Heart right ventricle (tissue), 16 donors: Measurements from ENCODE around the gene PDE4D. TPM values are rescaled to one million over a fixed set of nuclear protein-coding genes. Genes with fewer than 3 reads are reported as not detected.
A peak's percentile ranks its signal among the peaks of the same experiment; 100 is the strongest.

Experiments
- ATAC-seq, 8 donors: fragments of 200-7000 bp; cut with Tn5 transposase; one replicate each; pipeline ENCODE4 v1.9.1; 2020; ENCODE audit warnings: mild to moderate bottlenecking in 8 of 8, moderate library complexity in 8 of 8, moderate number of reproducible peaks in 1 of 8
- DNase-seq, 2 donors: peaks; one replicate each; pipeline ENCODE4 v3.0.0-alpha.2; 2020
- H3K27ac ChIP-seq, 10 donors: fragments of 200-600 bp; sonication (generic) in 2 of 10; one replicate each; pipeline versions ENCODE4 v1.5.0 to v1.8.0; 2020 to 2022; ENCODE audit warnings: mild to moderate bottlenecking in 3 of 10
- H3K27me3 ChIP-seq, 7 donors: fragments of 200-600 bp; one replicate each; pipeline ENCODE4 v1.8.0; 2021 to 2022; ENCODE audit warnings: mild to moderate bottlenecking in 2 of 7
- H3K36me3 ChIP-seq, 9 donors: fragments of 200-600 bp; sonication (generic) in 1 of 9; one replicate each; pipeline versions ENCODE4 v1.5.0 to v1.8.0; 2020 to 2022; ENCODE audit warnings: mild to moderate bottlenecking in 2 of 9
- H3K4me1 ChIP-seq, 9 donors: fragments of 200-600 bp; sonication (generic) in 1 of 9; one replicate each; pipeline versions ENCODE4 v1.5.0 to v1.8.0; 2020 to 2022; ENCODE audit warnings: mild to moderate bottlenecking in 4 of 9
- H3K4me3 ChIP-seq, 10 donors: fragments of 200-600 bp; sonication (generic) in 2 of 10; one replicate each; pipeline versions ENCODE4 v1.5.0 to v1.8.0; 2020 to 2022; ENCODE audit warnings: mild to moderate bottlenecking in 7 of 10, moderate library complexity in 2 of 10
- H3K9me3 ChIP-seq, 11 donors: fragments of 200-600 bp in 10 of 11; sonication (generic) in 2 of 11; one replicate each; pipeline versions ENCODE4 v1.5.0 to v1.8.0; 2013 to 2022; ENCODE audit warnings: mild to moderate bottlenecking in 2 of 11, control low read depth in 1 of 11, moderate library complexity in 1 of 11
- CTCF ChIP-seq, 9 donors: fragments of 200-600 bp; sonication (generic) in 2 of 9; IDR thresholded peaks; one replicate each; pipeline versions ENCODE4 v1.5.0 to v1.8.0; 2021 to 2022; ENCODE audit warnings: antibody characterized with exemption in 9 of 9, mild to moderate bottlenecking in 5 of 9, moderate library complexity in 1 of 9
- WGBS, 2 donors: extraction: QIAGEN DNeasy Blood & Tissue Kit; methylation state at CpG; one replicate each; pipeline ENCODE4 v1.1.7; 2013; ENCODE audit warnings: inconsistent platforms in 1 of 2; 5-methylcytosine and 5-hydroxymethylcytosine counted together
- intact Hi-C, 10 donors: fragments of 100-400 bp; cut with DNase I; formaldehyde crosslinking; loops; one replicate each; pipeline versions ENCODE4 v1.11.1 to v1.14.2; 2022
- polyA plus RNA-seq, 2 donors: library from polyadenylated mRNA; stranded (reverse); fragments of 200-250 nt; gene quantifications; one replicate each; pipeline ENCODE4 v1.2.3, GENCODE V29; 2013
- total RNA-seq, 10 donors: library from RNA; stranded (reverse); fragmentation: NEBNext Ultra II Directional in 3 of 10; extraction: Animal tissue kit (Norgen Biotek cat#: 25700) in 3 of 10; gene quantifications; one replicate each; pipeline versions ENCODE4 v1.2.1 to v1.2.4, GENCODE V29; 2021 to 2023
- donor health status: Arrhythmogenic right ventricular cardiomyopathy.
- donor health status: ischemic (EF 13 %, LVEDD 7.1; RV severe dilation, severe dysfunction).
- donor health status: healthy with polysubstance abuse.
- donor health status: DM: no; HTN: yes; CAD: no.
- donor health status: DM: no; HTN: no; CAD: no.
- donor health status: ischemic (EF 25% LVEDD 6.9; RV normal size, moderate dysfunction).
- donor health status: ischemic (EF 25% LVEDD 5.7; RV mildly dilated, moderate dysfunction).
- donor health status: healthy.
- donor health status: DM: yes; HTN: yes; CAD: no.
- donor health status: Ischemic cardiomyopathy.
- donor health status: ischemic (EF 35%, LVEDD 5.7; RV mildly dilated, moderate dysfunction).
- donor health status: nonischemic (EF 11% LVEDD 7.7; RV severe dilation, severe dysfunction).
- donor health status: DM: yes; HTN: yes; CAD: no.
- donor health status: PGD.
- donor health status: ischemic (EF 29% LVEDD 5.4; RV normal size, mild dysfunction).
- donor health status: nonischemic (EF 23%, LVEDD 6.1; RV moderate dilation, normal function).

The PDE4D gene
- total and polyA plus RNA-seq, 12 donors = 5.8 to 83.2 (median 39.5) TPM

DNA sequence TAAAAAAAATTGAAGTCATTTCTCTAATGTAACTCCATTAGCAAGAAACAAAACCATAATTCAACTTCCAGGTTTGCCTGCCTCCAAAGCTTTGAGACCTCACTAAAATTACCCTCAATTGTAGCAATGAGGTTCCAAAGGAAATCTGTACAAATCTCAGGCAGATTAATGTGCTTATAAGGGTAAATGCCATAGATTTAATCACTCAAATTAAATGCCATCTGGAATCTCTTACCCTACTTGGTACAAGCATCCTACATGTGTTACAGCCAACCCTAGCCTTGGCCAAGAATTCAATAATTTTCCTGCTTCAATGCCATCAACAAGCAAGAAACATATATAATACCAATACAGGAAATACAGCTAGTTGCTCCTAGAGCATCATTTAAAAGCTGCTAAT, 857.8 kb downstream of the PDE4D start:
- peaks cover 3 to 70% (median 44%) of the 10 kb centered on the region in 9 donors for H3K4me1 ChIP-seq

DNA sequence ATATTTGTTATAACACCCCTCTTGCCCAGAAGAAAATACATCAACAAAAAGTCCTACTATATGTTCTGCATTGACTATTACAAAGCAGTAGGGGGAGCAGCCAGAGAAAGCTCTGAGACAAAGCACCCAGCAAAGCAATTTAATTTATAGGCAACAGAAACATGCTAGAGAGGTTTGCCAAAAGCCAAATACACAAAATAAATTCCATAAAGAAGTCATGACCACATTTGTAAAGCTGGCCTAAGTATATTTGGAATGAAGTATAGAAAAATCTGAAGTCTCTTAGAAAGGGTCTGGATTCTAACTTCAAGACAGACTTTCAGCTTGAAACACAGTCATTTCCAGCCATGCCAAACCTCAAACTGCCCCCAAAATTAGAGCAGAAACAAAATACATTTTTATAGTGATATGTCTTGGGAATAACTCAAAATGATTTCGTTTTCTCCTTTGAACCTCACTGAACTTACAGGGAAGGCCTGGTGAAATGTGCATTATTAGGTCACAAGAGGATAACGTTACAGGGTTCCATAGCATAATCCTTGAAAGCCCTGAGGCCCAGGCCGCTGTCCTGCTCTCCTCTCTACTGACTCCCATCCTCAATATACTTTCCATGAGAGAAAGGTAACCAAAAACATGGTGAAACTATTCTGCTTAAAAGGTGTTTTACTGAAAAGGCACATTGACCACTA, 858.9 kb downstream of the PDE4D start:
- Histone ChIP-seq H3K4me3 (peak overlapping the region in 1 of 10 donors; percentile 86), H3K27me3 (no peaks in the 10 kb centered on the region), H3K4me1 (peaks cover 0 to 60% (median 35%) of the 10 kb centered on the region in 9 donors), H3K27ac (peak overlapping the region in 4 of 10 donors; percentile 11 to 95 (median 23)), H3K9me3 (peaks cover 0 to 5% (median 0%) of the 10 kb centered on the region in 11 donors), H3K36me3 (peaks cover 0 to 4% (median 0%) of the 10 kb centered on the region in 9 donors)
- 53 to 71% methylated on average over 3 of the region's 3 CpGs for WGBS, 2 donors
- ATAC-seq (no peak), DNase-seq (no peak)
- intact Hi-C loops = loop anchor here in 9 of 10 donors (2.0 to 10.0 kb wide), 7 partner anchors 93 to 320 kb away; no protein-coding TSS in a partner anchor
- TF ChIP-seq CTCF (IDR thresholded peaks at IDR 0.05) = peak in 8 of 9 donors; percentile 21 to 69 (median 60)

More for the DNA sequence above, 857.8 kb downstream of the PDE4D start:
- no peaks in the 10 kb centered on the region for H3K27me3 ChIP-seq
- DNase-seq (no peak), ATAC-seq (no peak)
- no peaks in the 10 kb centered on the region for H3K36me3 ChIP-seq
- H3K27ac ChIP-seq = peak overlapping the region in 3 of 10 donors; percentile 79 to 95 (median 90)
- TF ChIP-seq CTCF (IDR thresholded peaks at IDR 0.05) = no peak
- intact Hi-C loops = loop anchor here in 9 of 10 donors (2.0 to 10.0 kb wide), 7 partner anchors 92 to 319 kb away; no protein-coding TSS in a partner anchor
- no peaks in the 10 kb centered on the region for H3K9me3 ChIP-seq
- peak overlapping the region in 1 of 10 donors; percentile 86 for H3K4me3 ChIP-seq

DNA sequence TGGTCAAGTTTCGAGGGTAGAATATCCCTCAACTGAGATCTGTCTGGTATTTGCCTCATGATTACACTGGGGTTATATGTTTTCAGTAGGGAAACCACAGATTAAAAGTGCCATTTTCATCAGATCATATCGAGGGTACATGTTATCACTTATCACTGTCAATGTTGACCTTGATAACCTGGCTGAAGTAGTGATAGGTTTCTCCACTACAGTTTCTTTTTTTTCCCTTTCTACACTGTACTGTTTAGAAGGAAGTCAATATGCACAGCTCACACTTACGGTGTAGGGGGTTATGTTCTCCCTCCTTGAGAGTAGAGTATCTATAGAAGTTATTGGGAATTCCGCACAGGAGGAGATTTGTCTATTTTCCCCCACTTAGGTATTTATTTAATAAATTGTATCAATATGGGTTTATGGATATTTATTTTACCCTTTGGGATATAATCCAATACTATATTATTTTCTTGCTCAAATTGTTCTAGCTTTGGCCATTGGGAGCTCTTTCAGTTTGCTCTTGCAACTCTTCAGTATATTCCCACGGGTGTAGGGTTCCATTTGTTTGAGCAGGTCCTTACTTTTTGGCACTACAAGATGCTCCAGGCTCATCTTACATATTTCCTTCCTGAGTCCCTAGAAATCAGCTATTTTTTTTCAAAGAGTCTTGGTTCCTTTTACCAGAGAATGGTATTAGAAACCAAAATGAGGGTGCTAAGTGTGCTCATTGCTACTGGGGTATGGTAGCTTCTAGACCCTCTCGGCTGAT, 866.2 kb downstream of the PDE4D start:
- intact Hi-C loops = no loop called here
- WGBS, 2 donors = 91% methylated on average over 6 of the region's 6 CpGs
- peaks cover 0 to 16% (median 0%) of the 10 kb centered on the region in 11 donors for H3K9me3 ChIP-seq
- no peak for ATAC-seq
- no peak overlapping the region for H3K27ac ChIP-seq
- H3K4me3 ChIP-seq = no peak overlapping the region
- no peaks in the 10 kb centered on the region for H3K4me1 ChIP-seq
- H3K36me3 ChIP-seq = peaks cover 0 to 15% (median 0%) of the 10 kb centered on the region in 9 donors
- H3K27me3 ChIP-seq = no peaks in the 10 kb centered on the region
- DNase-seq = no peak
- no peak for TF ChIP-seq CTCF (IDR thresholded peaks at IDR 0.05)

DNA sequence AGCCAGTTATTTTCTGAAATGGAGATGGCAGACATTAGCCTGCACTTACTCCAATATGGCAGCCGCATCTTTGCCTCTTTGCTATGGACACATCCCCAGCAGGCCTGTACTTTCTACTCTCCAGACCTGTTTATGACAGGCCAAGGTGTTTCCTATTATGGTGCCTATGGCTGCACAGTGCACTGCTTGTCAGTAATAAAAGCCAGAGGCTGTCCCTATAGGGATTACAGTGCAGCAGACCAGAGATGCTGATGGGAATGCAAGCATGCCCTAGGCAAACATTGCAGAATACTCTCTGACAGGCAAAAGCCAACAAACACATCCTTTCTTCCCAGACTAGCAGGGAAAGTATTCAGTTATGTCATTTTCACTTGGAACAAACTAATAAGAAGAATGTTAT, 867.8 kb downstream of the PDE4D start:
- no peak for DNase-seq

More for the DNA sequence above, 867.8 kb downstream of the PDE4D start:
- Histone ChIP-seq H3K4me1 (peaks cover 0 to 9% (median 0%) of the 10 kb centered on the region in 9 donors), H3K9me3 (peaks cover 0 to 16% (median 0%) of the 10 kb centered on the region in 11 donors), H3K36me3 (peaks cover 0 to 15% (median 0%) of the 10 kb centered on the region in 9 donors), H3K4me3 (no peak overlapping the region), H3K27ac (no peak overlapping the region), H3K27me3 (no peaks in the 10 kb centered on the region)
- ATAC-seq = peak in 4 of 8 donors; percentile 11 to 37 (median 26)
- WGBS, 2 donors = 92 to 98% methylated on average over 1 of the region's 1 CpG
- TF ChIP-seq CTCF (IDR thresholded peaks at IDR 0.05) = no peak
- intact Hi-C loops = no loop called here
